HG02763 (cell line): Measurements from ENCODE around the gene PPP2R5D.
"Not testable (repeated sequence)": the region's sequence is repeated elsewhere in the genome, so short reads cannot be mapped to it uniquely, and the experiment has no call there.

ENCODE experiments used
- ATAC-seq: cut with Tn5 transposase; IDR thresholded peaks from one replicate; pipeline ENCODE4 v1.9.1; 2021; ENCODE audit warnings: mild to moderate bottlenecking, moderate library complexity; ENCODE audit not compliant: unreplicated experiment

The PPP2R5D gene

GRCh38 chr6:43021270-43022047 is 37.1 kb downstream of the PPP2R5D start, which contains the start of gene RRP36:
Gene RRP36, plus strand, starts transcription at chr6:43021623. Its CDS starts 32 bp downstream, at chr6:43021655.
- peak; percentile 72 for ATAC-seq

GRCh38 chr6:43024436-43024835 is 40.1 kb downstream of the PPP2R5D start:
- ATAC-seq = no peak

DNA sequence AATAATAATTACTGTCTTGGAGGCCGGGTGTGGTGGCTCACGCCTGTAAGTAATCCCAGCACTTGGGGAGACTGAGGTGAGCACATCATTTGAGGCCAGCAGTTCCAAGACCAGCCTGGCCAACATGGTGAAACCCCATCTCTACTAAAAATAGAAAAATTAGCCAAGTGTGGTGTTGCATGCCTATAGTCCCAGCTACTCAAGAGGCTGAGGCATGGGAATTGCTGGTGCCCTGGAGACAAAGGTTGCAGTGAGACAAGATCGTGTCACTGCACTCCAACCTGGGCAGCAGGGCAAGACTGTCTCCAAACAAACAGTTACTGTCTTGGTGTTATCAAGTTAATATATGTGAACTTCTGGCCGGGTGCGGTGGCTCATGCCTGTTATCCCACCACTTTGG is 42.0 kb downstream of the PPP2R5D start:
- no peak for ATAC-seq

GRCh38 chr6:43029120-43029519 is 44.8 kb downstream of the PPP2R5D start:
- ATAC-seq = no peak

DNA sequence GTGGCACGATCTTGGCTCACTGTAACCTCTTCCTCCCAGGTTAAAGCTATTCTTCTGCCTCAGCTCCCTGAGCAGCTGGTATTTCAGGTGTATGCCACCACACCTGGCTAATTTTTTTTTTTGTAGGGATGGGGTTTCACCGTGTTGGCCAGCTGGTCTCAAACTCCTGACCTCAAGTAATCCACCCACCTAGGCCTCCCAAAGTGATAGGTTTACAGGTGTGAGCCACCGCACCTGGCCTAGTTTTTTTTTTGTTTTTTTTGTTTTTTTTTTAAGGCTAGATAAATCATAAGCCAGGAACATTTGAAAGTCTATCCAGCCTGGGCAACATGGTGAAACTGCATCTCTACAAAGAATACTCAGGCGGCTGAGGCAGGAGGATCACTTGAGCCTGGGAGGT is 48.0 kb downstream of the PPP2R5D start:
- no peak for ATAC-seq

- no peak for ATAC-seq
Measured at GRCh38 chr6:43033496-43034189, 49.3 kb downstream of the PPP2R5D start.

DNA sequence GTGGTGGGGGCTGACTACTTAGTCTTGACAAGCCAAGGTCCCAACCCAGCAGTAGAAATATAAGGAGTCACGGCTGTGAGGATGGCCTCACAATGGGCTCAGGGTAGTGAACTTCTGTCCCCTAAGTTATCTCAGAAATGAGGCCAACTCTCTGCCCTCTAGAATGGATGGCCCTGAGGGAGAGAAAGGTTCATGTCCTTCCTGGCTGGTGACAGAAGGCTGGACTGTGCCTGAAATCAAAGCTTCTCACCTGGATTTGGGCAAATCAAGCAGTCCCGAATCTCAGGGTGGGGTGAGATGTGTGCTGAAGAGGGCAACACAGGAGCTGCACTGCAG is 49.8 kb downstream of the PPP2R5D start:
- ATAC-seq = no peak

DNA sequence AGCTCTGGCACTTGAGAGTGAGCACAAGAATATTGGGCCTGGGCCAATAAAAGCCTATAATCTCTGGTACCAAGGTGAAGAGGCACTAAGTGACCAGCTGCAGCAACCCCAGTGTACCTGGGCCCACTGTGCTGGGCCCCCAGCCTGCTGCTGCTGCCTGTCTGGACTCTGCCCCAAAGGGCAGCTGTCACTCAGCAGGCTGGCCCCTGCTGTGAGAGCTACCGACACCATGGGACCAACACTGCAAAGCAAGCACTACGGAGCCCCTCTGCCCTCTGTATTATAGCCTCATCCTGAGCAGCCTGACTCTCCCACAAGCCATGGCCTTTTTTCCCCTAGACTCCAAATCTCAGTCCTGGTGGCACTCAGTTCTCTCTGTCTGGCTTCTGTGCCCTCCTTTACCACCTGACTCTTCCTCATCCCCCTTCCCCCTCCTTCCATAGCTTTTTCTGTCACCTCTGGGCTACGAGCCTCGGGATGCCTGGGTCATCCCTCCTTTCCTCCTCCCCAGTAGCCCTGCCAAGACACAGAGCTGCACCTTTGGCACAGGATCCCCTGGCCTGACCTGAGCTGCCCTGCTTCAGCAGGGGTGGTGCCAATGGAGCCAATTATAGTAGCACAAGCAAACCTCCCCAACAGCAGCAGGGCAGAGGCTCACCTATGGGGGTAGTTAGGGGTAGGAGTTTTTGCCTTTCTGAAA is 51.3 kb downstream of the PPP2R5D start:
- no peak for ATAC-seq

DNA sequence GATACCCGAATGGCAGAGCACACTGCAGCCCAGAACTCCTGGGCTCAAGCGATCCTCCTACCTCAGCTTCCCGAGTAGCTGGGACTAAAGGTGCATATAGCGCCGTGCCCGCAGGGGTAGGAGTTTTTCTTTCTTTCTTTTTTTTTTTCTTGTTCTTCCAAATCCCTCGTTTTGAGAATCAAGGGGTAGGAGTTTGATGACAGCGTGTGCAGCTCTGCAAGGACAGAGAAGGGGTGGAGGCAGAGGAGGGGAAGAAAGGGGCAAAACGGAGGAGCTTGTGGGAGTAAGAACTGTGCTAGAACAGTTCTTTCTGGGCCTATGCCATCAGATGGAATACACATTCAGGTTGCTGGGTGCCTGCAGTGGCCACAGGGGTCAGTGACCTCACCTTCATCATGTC is 52.3 kb downstream of the PPP2R5D start:
- no peak for ATAC-seq

DNA sequence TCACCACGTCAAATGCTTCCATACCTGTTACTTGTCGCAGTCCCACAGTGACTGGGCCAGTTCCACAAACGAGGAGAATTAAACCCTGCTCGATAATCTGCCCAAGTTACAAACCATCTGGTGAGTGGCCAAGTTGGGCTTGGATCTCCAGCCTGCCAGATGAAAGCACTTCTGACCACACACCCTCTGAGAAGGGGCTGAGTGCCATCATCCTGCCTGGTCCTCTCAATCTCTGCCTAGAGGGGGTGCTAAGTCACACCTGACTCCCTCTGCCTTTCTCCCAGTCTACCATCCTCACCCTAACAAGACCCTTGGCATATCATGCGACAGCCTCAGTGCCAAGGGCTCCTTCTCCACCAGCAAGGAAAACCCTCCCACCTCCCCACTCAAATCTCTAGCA is 52.8 kb downstream of the PPP2R5D start:
- ATAC-seq = no peak

GRCh38 chr6:43037706-43038105 is 53.3 kb downstream of the PPP2R5D start:
- ATAC-seq = no peak

GRCh38 chr6:43038727-43039126 is 54.4 kb downstream of the PPP2R5D start:
- ATAC-seq = no peak

GRCh38 chr6:43040542-43041257 is 56.3 kb downstream of the PPP2R5D start:
- no peak for ATAC-seq

- ATAC-seq = not testable (repeated sequence)
Measured at GRCh38 chr6:43041475-43041874, 57.1 kb downstream of the PPP2R5D start.

- no peak for ATAC-seq
Measured at GRCh38 chr6:43043310-43043709, 58.9 kb downstream of the PPP2R5D start.

DNA sequence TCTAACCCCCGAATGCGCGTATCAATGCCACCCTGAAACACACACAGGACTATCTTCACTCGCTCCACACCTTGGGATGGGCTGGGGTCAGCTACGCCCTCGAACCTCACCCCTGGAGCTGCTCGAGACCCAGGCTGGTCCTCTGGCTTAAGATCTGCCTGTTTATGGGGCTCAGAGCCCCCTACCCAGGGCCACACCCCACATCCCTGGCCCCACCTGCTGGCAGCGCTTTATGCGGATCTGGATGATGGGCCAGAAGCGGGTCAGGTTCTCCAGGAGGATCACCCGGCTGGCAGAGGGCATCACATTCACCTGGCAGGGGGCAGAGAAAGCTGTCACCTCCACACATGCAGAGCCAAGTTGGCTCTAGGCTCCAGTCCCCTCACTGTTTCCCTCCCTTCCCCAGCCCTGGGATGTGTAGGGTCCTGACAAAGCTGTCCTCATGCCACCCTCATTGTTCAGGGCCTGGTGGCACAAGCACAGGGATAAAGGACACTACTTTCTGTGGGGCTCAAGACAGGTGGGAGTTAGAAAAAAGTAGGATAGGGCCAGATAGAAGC is 61.1 kb downstream of the PPP2R5D start:
- no peak for ATAC-seq

DNA sequence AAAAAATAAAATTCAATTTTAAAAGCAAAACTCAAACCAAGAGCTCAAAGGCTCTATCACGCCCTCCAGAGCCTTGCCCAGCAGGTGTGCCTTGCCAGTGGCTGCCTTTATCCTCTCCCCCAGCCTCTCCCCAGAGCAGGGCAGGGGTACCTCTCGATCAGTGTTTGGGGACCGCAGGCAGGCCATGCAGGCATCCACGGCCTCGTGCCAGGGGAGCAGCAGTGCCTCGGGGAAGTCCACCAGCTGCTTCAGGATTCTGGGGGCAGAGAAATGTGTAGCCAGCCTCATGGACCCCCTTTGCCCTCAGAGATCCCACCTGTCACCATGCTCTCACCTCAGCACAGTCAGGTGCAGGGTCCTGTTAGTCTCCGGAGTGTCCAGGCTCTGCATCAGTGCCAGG is 63.6 kb downstream of the PPP2R5D start:
- ATAC-seq = no peak

DNA sequence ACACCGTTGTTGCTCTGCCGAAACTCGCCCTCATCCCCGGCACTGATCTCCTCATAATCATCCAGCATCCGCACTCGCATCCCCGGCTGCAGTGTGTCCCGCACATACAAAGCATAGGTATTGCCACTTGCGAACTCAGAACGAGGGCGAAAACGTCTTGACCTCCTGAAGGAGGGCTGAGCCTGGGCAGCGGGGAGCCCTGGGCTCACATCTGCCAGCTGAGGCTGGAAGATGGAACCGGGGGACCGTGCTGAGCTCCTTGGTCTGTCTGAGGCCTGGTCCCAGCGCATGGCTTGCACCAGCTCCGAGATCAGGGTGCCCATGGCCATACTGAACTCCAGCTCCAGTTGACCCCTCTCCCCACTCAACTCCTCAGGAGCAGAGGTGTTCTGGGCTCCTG is 66.6 kb downstream of the PPP2R5D start:
- ATAC-seq = no peak

DNA sequence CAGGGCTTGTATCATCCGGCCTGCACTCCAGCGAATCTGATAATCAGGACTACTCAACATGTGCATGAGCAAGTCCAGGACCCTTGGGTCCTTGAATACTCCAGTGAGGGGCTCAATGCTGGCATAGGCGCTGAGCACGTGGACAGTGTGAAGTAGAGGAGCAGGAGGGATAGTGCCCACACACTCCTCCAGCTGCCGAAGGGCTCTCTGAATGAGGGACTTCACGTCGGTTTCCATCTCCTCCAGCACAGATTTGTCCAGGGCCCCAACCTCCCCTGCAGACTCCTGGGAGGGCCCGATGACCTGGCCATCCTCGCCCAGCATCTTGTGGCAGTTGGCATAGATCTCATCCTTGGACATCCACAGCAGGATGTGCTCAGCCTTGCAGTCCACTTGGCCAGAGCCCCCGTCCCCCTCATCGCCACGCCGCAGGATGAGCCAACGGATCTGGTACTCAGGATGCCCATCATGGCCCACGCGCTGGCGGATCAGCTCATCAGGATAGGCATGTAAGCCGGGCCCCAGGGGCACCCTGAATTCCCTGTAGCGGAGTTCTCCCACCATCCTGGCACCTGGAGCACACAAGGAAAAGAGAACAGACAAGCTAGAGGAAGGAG is 68.0 kb downstream of the PPP2R5D start:
- ATAC-seq = no peak

- ATAC-seq = peak; percentile 11
Measured at GRCh38 chr6:43052842-43053544, 68.6 kb downstream of the PPP2R5D start.
